T-helper 2 cell treated with Interferon-gamma antibody and Interleukin-4, amounts not matched to agents 5 μg/mL and 100 μg/mL, for 36 hours (primary cell): ENCODE measurements around the gene GPC3.

Source experiments
- DNase-seq: peaks from one replicate; pipeline ENCODE4 v3.0.0; 2021; ENCODE audit warnings: low spot score
- H3K27ac Mint-ChIP-seq: one replicate; pipeline ENCODE4 v1.8.0; 2021; ENCODE audit warnings: mild to moderate bottlenecking, mixed read lengths
- H3K27me3 Mint-ChIP-seq: one replicate; pipeline ENCODE4 v1.8.0; 2021; ENCODE audit warnings: low read depth, mixed read lengths
- H3K36me3 Mint-ChIP-seq: one replicate; pipeline ENCODE4 v1.8.0; 2021; ENCODE audit warnings: low read depth, mixed read lengths
- H3K4me1 Mint-ChIP-seq: one replicate; pipeline ENCODE4 v1.8.0; 2021; ENCODE audit warnings: low read depth, mixed read lengths
- H3K4me3 Mint-ChIP-seq: one replicate; pipeline ENCODE4 v1.8.0; 2022; ENCODE audit warnings: mild to moderate bottlenecking, moderate library complexity, mixed read lengths
- H3K9me3 Mint-ChIP-seq: one replicate; pipeline ENCODE4 v1.8.0; 2021; ENCODE audit warnings: mixed read lengths

Gene GPC3

GRCh38 chrX:133514486-133514885 lies 470.9 kb downstream of the GPC3 start:
- H3K36me3 Mint-ChIP-seq: no peaks in the 10 kb centered on the region
- H3K4me1 Mint-ChIP-seq: no peaks in the 10 kb centered on the region
- H3K4me3 Mint-ChIP-seq: no peak overlapping the region
- no peaks in the 10 kb centered on the region for H3K27me3 Mint-ChIP-seq
- H3K27ac Mint-ChIP-seq: no peak overlapping the region
- no peaks in the 10 kb centered on the region for H3K9me3 Mint-ChIP-seq
- DNase-seq: no peak

GRCh38 chrX:133513123-133513522 lies 472.3 kb downstream of the GPC3 start:
- Mint-ChIP-seq H3K4me1 (no peaks in the 10 kb centered on the region), H3K27me3 (no peaks in the 10 kb centered on the region), H3K4me3 (no peak overlapping the region), H3K27ac (no peak overlapping the region), H3K9me3 (no peaks in the 10 kb centered on the region), H3K36me3 (no peaks in the 10 kb centered on the region)
- no peak for DNase-seq

- Mint-ChIP-seq H3K36me3 (no peaks in the 10 kb centered on the region), H3K4me1 (no peaks in the 10 kb centered on the region), H3K4me3 (no peak overlapping the region), H3K9me3 (no peaks in the 10 kb centered on the region), H3K27me3 (no peaks in the 10 kb centered on the region), H3K27ac (no peak overlapping the region)
- DNase-seq: no peak
These were observed 474.4 kb downstream of the GPC3 start for GRCh38 chrX:133511041-133511440.

GRCh38 chrX:133497356-133497755 lies 488.0 kb downstream of the GPC3 start:
- H3K27ac Mint-ChIP-seq: no peak overlapping the region
- no peaks in the 10 kb centered on the region for H3K9me3 Mint-ChIP-seq
- H3K27me3 Mint-ChIP-seq: no peaks in the 10 kb centered on the region
- no peak overlapping the region for H3K4me3 Mint-ChIP-seq
- no peak for DNase-seq
- no peaks in the 10 kb centered on the region for H3K36me3 Mint-ChIP-seq
- no peaks in the 10 kb centered on the region for H3K4me1 Mint-ChIP-seq

GRCh38 chrX:133495464-133496391 lies 489.7 kb downstream of the GPC3 start:
- H3K36me3 Mint-ChIP-seq: no peaks in the 10 kb centered on the region
- H3K27me3 Mint-ChIP-seq: no peaks in the 10 kb centered on the region
- no peak overlapping the region for H3K27ac Mint-ChIP-seq
- no peak overlapping the region for H3K4me3 Mint-ChIP-seq
- no peak for DNase-seq
- no peaks in the 10 kb centered on the region for H3K4me1 Mint-ChIP-seq
- H3K9me3 Mint-ChIP-seq: no peaks in the 10 kb centered on the region

GRCh38 chrX:133493366-133493765 lies 492.0 kb downstream of the GPC3 start:
- no peaks in the 10 kb centered on the region for H3K27me3 Mint-ChIP-seq
- no peak overlapping the region for H3K4me3 Mint-ChIP-seq
- no peak overlapping the region for H3K27ac Mint-ChIP-seq
- no peaks in the 10 kb centered on the region for H3K36me3 Mint-ChIP-seq
- H3K4me1 Mint-ChIP-seq: no peaks in the 10 kb centered on the region
- H3K9me3 Mint-ChIP-seq: no peaks in the 10 kb centered on the region
- no peak for DNase-seq

- Mint-ChIP-seq H3K4me3 (no peak overlapping the region), H3K27me3 (no peaks in the 10 kb centered on the region), H3K9me3 (no peaks in the 10 kb centered on the region), H3K36me3 (no peaks in the 10 kb centered on the region), H3K27ac (no peak overlapping the region), H3K4me1 (no peaks in the 10 kb centered on the region)
- DNase-seq: no peak
These were observed 494.4 kb downstream of the GPC3 start for GRCh38 chrX:133490955-133491354.
